Fibroblast of mammary gland (primary cell): Measurements from ENCODE around the gene KCNF1.
A peak's percentile ranks its signal among the peaks of the same experiment; 100 is the strongest.

Experiments used
- DNase-seq: peaks from one replicate; pipeline ENCODE4 v3.0.0-alpha.2; 2010; ENCODE audit warnings: low read depth
- H3K4me3 ChIP-seq: 2 replicates; pipeline ENCODE4 v1.5.1; 2011; ENCODE audit warnings: low read depth, mild to moderate bottlenecking, low read length, moderate library complexity; ENCODE audit not compliant: control insufficient read depth
- TF ChIP-seq, protein P1 (sequence below): conservative IDR thresholded peaks from 2 replicates; pipeline ENCODE4 v1.5.1; 2011; ENCODE audit warnings: low read depth, low read length, inconsistent platforms; ENCODE audit not compliant: control insufficient read depth, insufficient read depth

KCNF1 gene

DNA sequence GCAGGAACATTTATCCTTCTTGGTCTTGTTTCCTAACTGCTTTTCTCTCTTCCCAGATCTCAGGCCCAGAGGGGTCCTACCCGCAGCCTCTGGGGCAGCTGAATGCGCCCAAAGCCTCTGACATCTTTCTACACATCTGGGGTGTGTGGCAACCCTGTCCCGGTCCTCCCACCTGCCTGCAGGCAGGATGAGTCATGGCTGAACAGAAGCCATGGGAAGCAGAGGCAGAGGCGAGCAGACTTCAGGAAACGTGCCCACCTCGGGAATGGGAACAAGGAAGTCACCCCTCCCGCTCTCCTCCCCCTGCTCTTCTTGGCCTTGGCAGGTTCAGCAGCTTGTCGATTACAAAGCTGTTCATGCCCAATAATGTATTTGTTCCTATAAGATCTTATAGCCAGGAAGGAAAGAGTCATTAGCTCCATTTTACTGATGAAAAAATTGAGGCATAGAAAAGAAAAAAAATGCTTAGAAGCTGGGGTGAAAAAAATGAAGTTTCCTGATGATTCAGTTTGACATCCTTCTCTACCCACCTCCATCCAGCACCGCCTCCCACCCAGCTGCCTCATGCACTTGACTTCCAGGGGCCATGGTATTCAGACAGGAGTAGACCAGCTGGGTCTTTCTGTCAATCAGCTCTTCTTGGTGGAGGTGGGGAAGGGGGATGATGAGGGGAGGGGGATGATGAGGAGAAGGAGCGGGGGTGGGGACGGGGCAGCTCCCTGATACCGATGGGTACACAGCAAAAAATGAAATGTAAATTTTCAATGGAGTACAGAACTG, 10.4 kb upstream of the KCNF1 start:
- DNase-seq = peak; percentile 64
- TF ChIP-seq, protein P1, sequence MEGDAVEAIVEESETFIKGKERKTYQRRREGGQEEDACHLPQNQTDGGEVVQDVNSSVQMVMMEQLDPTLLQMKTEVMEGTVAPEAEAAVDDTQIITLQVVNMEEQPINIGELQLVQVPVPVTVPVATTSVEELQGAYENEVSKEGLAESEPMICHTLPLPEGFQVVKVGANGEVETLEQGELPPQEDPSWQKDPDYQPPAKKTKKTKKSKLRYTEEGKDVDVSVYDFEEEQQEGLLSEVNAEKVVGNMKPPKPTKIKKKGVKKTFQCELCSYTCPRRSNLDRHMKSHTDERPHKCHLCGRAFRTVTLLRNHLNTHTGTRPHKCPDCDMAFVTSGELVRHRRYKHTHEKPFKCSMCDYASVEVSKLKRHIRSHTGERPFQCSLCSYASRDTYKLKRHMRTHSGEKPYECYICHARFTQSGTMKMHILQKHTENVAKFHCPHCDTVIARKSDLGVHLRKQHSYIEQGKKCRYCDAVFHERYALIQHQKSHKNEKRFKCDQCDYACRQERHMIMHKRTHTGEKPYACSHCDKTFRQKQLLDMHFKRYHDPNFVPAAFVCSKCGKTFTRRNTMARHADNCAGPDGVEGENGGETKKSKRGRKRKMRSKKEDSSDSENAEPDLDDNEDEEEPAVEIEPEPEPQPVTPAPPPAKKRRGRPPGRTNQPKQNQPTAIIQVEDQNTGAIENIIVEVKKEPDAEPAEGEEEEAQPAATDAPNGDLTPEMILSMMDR = no peak
- H3K4me3 ChIP-seq = no peak overlapping the region

DNA sequence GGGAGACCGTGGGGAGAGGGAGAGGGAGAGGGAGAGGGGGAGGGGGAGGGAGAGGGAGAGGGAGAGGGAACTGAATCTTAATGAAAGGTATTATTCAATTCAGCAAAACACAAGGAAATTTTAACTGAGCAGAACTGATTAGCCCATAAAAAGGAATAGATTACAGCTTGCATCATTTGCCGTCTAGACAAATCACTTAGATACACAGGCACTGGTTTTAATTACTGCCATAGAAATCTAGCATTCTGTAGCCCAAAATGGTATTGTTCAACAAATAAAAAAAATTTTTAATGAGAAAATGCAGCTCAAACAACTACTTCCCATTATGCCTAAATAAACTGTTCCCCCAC, 7.9 kb upstream of the KCNF1 start:
- H3K4me3 ChIP-seq = no peak overlapping the region
- no peak for DNase-seq
- TF ChIP-seq, protein P1 = no peak

DNA sequence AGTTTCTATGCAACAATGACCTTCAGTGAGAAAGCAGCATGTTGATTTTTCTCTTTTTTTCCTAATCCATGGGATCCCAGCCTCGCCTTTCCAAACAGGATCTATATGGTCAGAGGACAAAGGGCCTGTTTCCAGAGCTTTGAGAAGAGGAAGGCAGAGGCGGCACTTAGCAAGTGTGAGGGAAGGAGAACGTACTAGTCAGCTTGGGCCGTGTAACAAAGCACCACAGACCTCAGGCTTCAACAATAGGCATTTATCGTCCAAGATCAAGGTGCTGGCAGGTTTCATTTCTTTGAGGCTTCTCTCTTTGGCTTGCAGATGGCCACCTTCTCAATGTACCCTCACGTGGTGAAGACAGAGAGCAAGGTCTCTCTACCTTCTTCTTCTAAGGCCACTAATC, 7.3 kb upstream of the KCNF1 start:
- DNase-seq = no peak
- TF ChIP-seq, protein P1 = no peak
- H3K4me3 ChIP-seq = no peak overlapping the region

DNA sequence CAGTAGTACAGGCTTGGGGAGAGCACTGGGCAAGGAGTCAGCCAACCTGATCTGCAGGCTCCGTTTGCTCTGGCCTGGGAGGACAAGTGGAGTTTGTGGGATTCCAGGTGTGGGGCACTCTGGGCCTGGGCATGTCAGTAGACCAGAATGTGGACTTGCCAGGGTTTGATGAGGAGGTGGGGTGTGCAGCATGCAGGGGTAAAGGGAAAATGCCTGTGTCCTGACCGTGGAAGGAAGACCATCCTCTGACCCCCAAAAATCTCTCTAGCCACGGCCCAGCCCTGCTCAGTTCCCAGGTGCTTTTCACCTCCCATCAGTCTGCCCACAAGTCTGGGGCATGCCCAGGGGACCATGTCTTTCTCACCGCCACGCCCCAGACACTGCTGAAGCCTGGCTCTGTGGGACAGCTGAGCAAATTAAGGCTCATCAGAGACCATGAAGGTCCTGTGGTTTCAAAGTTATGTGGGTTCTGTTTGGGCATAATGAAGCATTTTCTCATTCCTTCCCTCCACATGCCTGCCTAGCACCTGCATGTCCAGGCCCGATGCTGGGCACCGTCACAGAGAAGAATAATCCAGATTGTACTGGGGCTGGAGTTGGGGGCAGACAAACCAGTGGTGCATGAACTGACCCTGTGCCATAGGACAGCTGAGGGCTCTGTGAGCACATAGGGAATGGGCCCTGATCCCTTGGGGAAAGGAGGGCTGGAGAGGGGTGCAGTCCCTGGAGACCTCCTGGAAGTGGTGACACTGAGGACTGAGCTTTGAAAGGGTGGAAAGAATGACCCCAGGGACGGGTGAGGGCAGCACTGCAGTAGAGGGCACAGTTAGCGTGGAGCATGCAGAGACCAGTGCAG, 6.5 kb upstream of the KCNF1 start:
- DNase-seq = no peak
- TF ChIP-seq, protein P1 = no peak
- H3K4me3 ChIP-seq = no peak overlapping the region

DNA sequence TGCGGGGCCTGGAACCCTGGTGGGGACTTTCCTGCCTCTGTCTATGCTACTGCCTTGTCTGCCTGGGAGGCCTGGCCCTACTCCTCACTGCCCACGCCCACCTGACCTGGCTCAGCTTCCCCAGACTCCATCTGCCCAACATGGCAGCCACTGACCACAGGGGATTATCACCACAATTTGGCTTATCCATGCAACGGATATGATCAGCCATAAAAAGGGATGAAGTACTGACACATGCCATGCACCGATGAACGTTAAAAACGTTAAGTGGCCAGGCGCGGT, 5.9 kb upstream of the KCNF1 start:
- DNase-seq = no peak
- TF ChIP-seq, protein P1 = no peak
- H3K4me3 ChIP-seq = no peak overlapping the region

DNA sequence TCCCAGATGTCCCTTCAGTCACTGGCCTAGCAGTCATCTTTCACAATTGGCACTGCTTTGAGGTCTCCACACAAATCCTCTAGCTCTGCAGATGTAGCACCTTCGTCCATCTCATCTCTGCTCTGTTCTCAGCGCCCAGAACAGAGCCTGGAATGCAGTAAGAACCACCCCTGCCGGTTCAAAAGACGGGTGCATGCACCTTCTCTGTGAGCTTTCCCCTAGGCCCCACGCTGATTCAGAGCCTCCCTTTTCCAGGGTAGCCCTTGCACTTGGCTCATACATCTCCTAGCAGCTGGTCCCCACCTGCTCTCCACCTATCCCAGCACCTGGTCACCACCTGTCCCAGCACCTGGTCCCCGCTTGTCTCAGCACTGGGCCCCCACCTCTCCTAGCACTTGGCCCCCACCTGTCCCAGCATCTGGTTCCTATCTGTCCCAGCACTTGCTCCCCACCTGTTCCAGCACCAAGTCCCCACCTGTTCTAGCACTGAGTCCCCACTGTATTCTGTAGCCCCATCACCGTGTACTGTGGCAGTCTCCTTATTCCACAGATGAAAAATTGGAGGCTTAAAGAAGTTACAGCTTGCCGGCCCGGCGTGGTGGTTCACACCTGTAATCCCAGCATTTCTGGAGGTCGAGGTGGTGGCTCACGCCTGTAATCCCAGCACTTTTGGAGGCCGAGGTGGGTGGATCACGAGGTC, 4.7 kb upstream of the KCNF1 start:
- TF ChIP-seq, protein P1 = no peak
- DNase-seq = no peak

More for the DNA sequence above, 4.7 kb upstream of the KCNF1 start:
- no peak overlapping the region for H3K4me3 ChIP-seq
